ENCODE data around the gene UNC5A.

GRCh38 chr5:176865964-176866363, 55.6 kb downstream of the UNC5A start:
- TF ChIP-seq CTCF (IDR thresholded peaks at IDR 0.05) (no peak), POLR2A (IDR thresholded peaks at IDR 0.05) (no peak)
